GM23248 (cell line): ENCODE data around the gene ALX3. TPM values are rescaled to one million over a fixed set of nuclear protein-coding genes. Genes with fewer than 3 reads are reported as not detected.

ENCODE experiments used
- DNase-seq: peaks from one replicate; pipeline ENCODE4 v3.0.0-alpha.2; 2015
- H2AFZ ChIP-seq: fragments of 200-600 bp; sonication (generic); 2 replicates; pipeline ENCODE4 v1.6.1; 2016; ENCODE audit warnings: antibody characterized with exemption
- H3F3A ChIP-seq: fragments of 200-600 bp; sonication (generic); 2 replicates; pipeline ENCODE4 v1.6.1; 2016; ENCODE audit warnings: mild to moderate bottlenecking, antibody characterized with exemption, mixed run types; ENCODE audit not compliant: insufficient read depth
- H3K27ac ChIP-seq: fragments of 200-600 bp; sonication (generic); 2 replicates; pipeline ENCODE4 v1.5.1; 2016; ENCODE audit warnings: mild to moderate bottlenecking
- H3K27me3 ChIP-seq: fragments of 200-600 bp; sonication (generic); replicated peaks from 2 replicates; pipeline ENCODE4 v1.6.1; 2016; ENCODE audit warnings: mild to moderate bottlenecking; ENCODE audit not compliant: insufficient read depth
- H3K36me3 ChIP-seq: fragments of 200-600 bp; sonication (generic); 2 replicates; pipeline ENCODE4 v1.6.1; 2016; ENCODE audit warnings: low read depth, mild to moderate bottlenecking
- H3K4me1 ChIP-seq: fragments of 200-600 bp; sonication (generic); 2 replicates; pipeline ENCODE4 v1.6.1; 2016; ENCODE audit warnings: mild to moderate bottlenecking; ENCODE audit not compliant: insufficient read depth
- H3K4me2 ChIP-seq: fragments of 200-600 bp; sonication (generic); one replicate; pipeline ENCODE4 v1.6.1; 2016; ENCODE audit warnings: mild to moderate bottlenecking; ENCODE audit not compliant: unreplicated experiment
- H3K4me3 ChIP-seq: fragments of 200-600 bp; sonication (generic); 2 replicates; pipeline ENCODE4 v1.5.1; 2016; ENCODE audit warnings: mild to moderate bottlenecking
- H3K79me2 ChIP-seq: fragments of 200-600 bp; sonication (generic); 2 replicates; pipeline ENCODE4 v1.6.1; 2016; ENCODE audit warnings: mild to moderate bottlenecking; ENCODE audit not compliant: insufficient read depth
- H3K9ac ChIP-seq: fragments of 200-600 bp; sonication (generic); 2 replicates; pipeline ENCODE4 v1.6.1; 2016; ENCODE audit warnings: mild to moderate bottlenecking
- H3K9me2 ChIP-seq: fragments of 200-600 bp; sonication (generic); 2 replicates; pipeline ENCODE4 v1.6.1; 2016; ENCODE audit warnings: mixed run types, mild to moderate bottlenecking, moderate library complexity; ENCODE audit not compliant: insufficient read depth
- H3K9me3 ChIP-seq: fragments of 200-600 bp; sonication (generic); one replicate; pipeline ENCODE4 v1.6.1; 2017; ENCODE audit warnings: low read depth
- H4K20me1 ChIP-seq: fragments of 200-600 bp; sonication (generic); 2 replicates; pipeline ENCODE4 v1.6.0; 2016; ENCODE audit not compliant: insufficient read depth
- EZH2 ChIP-seq: fragments of 200-600 bp; sonication (generic); IDR thresholded peaks from 2 replicates; pipeline ENCODE4 v1.6.1; 2018; ENCODE audit warnings: antibody characterized with exemption, mild to moderate bottlenecking; ENCODE audit not compliant: insufficient read depth, poor library complexity, severe bottlenecking
- EZH2phosphoT487 ChIP-seq: fragments of 200-600 bp; sonication (generic); IDR thresholded peaks from 2 replicates; pipeline ENCODE4 v1.6.1; 2018; ENCODE audit warnings: antibody characterized with exemption, moderate library complexity, mild to moderate bottlenecking, low read depth; ENCODE audit not compliant: insufficient read depth
- WGBS, 2 experiments: methylation state at CpG; one replicate each; pipeline ENCODE4 v1.1.6; 2015 to 2017; ENCODE audit warnings: low lambda C conversion rate in 2 of 2, low coverage in 1 of 2; ENCODE audit errors: missing lambda C conversion rate in 2 of 2; 5-methylcytosine and 5-hydroxymethylcytosine counted together
- in situ Hi-C: fragments of 300-500 bp; cut with MboI; formaldehyde crosslinking; loops from 2 replicates; pipeline ENCODE4 v1.15.0; 2020
- polyA plus RNA-seq: library from polyadenylated mRNA; unstranded; fragments of >200 nt; fragmentation: Nextera tagmentation; extraction: Ambion mirVana; gene quantifications from 2 replicates; pipeline ENCODE4 v1.2.1, GENCODE V29; 2016
- total RNA-seq: library from RNA; depleted of rRNA; stranded (reverse); fragments of >200 nt; shearing (Covaris generic); gene quantifications from 2 replicates; pipeline ENCODE4 v1.2.3, GENCODE V29; 2014

The ALX3 gene
- total and polyA plus RNA-seq, 2 experiments from 2014 or later, result not detected

GRCh38 chr1:110114173-110114572 lies 43.7 kb upstream of the ALX3 start:
- no peaks in the 10 kb centered on the region for H3K36me3 ChIP-seq
- H3K27ac ChIP-seq, result no peak overlapping the region
- H3K4me3 ChIP-seq, result no peak overlapping the region
- no peak overlapping the region for H3K9ac ChIP-seq
- no peaks in the 10 kb centered on the region for H3K9me2 ChIP-seq
- no peak overlapping the region for H3K4me2 ChIP-seq
- H4K20me1 ChIP-seq, result no peaks in the 10 kb centered on the region
- in situ Hi-C loops, result no loop called here
- DNase-seq, result no peak
- H2AFZ ChIP-seq, result no peak overlapping the region
- WGBS, 2 experiments, result 73 to 82% methylated on average over 5 of the region's 5 CpGs
- TF ChIP-seq EZH2phosphoT487 (no peak), EZH2 (no peak)
- H3F3A ChIP-seq, result no peaks in the 10 kb centered on the region
- H3K79me2 ChIP-seq, result no peaks in the 10 kb centered on the region
- H3K9me3 ChIP-seq, result no peaks in the 10 kb centered on the region
- peaks cover 8% of the 10 kb centered on the region; the same call in 1 of the 2 replicates for H3K27me3 ChIP-seq
- H3K4me1 ChIP-seq, result no peaks in the 10 kb centered on the region

DNA sequence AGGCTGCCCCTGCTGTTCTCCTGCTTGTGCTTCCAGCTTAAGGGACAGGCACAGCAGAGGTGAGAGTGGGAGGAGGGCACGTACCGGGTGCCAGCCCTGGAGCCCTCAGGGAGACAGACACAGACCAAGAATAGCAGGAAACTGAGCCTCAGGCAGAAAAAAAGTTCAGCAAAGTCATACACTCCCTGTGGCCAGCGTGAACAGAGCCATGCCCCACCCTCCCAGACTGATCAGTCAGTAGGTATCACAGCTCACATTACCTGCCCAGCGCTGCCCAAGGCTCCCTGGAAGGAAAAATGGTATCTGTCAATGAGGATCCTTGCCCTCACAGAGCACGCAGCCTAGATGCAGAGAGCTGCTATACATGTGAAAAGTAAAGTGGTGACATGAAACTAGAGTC lies 43.1 kb upstream of the ALX3 start:
- Histone ChIP-seq H2AFZ (no peak overlapping the region), H3K79me2 (no peaks in the 10 kb centered on the region), H3K4me2 (no peak overlapping the region), H3K27ac (no peak overlapping the region), H3K4me1 (no peaks in the 10 kb centered on the region), H4K20me1 (no peaks in the 10 kb centered on the region), H3K9me3 (no peaks in the 10 kb centered on the region), H3K36me3 (no peaks in the 10 kb centered on the region), H3K27me3 (peaks cover 8% of the 10 kb centered on the region; the same call in 1 of the 2 replicates), H3K9ac (no peak overlapping the region), H3K9me2 (no peaks in the 10 kb centered on the region), H3F3A (no peaks in the 10 kb centered on the region), H3K4me3 (no peak overlapping the region)
- no peak for DNase-seq
- TF ChIP-seq EZH2 (no peak), EZH2phosphoT487 (no peak)
- WGBS, 2 experiments, result 74 to 75% methylated on average over 5 of the region's 5 CpGs
- in situ Hi-C loops, result no loop called here

- H2AFZ ChIP-seq, result no peak overlapping the region
- H3K4me2 ChIP-seq, result no peak overlapping the region
- H3F3A ChIP-seq, result no peaks in the 10 kb centered on the region
- H3K27ac ChIP-seq, result no peak overlapping the region
- no peaks in the 10 kb centered on the region for H3K4me1 ChIP-seq
- TF ChIP-seq EZH2phosphoT487 (no peak), EZH2 (no peak)
- H3K4me3 ChIP-seq, result no peak overlapping the region
- in situ Hi-C loops, result no loop called here
- no peaks in the 10 kb centered on the region for H3K9me2 ChIP-seq
- no peaks in the 10 kb centered on the region for H3K36me3 ChIP-seq
- peaks cover 8% of the 10 kb centered on the region; the same call in 1 of the 2 replicates for H3K27me3 ChIP-seq
- no peaks in the 10 kb centered on the region for H3K79me2 ChIP-seq
- H3K9me3 ChIP-seq, result no peaks in the 10 kb centered on the region
- DNase-seq, result no peak
- H4K20me1 ChIP-seq, result no peaks in the 10 kb centered on the region
- 82 to 86% methylated on average over 9 of the region's 9 CpGs for WGBS, 2 experiments
- no peak overlapping the region for H3K9ac ChIP-seq
These were observed 42.2 kb upstream of the ALX3 start for GRCh38 chr1:110112656-110113055.

DNA sequence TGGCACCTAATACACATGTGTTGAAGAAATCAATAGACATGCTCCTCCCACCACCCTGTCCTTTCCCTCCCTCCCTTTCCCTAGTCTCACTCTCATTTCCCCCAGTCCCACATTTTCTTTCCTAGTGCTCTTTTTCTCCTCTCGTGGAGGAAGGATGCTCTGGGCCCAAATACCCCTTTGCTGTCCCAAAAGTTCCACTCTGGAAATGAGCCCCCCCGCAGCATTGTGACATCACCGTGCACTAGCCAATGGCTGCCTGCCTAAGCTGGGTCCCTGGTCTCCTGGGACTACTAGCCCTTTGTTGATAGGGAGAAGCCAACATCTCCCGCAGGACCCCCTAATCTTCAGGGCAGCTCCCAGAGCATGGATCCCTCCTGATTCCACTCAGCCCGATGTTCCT lies 41.7 kb upstream of the ALX3 start, which contains the start of gene UBL4B:
UBL4B (plus strand) TSS at position 301 of the 400 bp plus-strand sequence; CDS start at position 393, 92 bp downstream.
- DNase-seq, result no peak
- TF ChIP-seq EZH2 (no peak), EZH2phosphoT487 (no peak)
- Histone ChIP-seq H3F3A (no peaks in the 10 kb centered on the region), H3K36me3 (no peaks in the 10 kb centered on the region), H3K27me3 (peaks cover 8% of the 10 kb centered on the region; the same call in 1 of the 2 replicates), H3K27ac (no peak within 1 kb of the TSS), H3K79me2 (no peaks in the 10 kb centered on the region), H3K9me2 (no peaks in the 10 kb centered on the region), H4K20me1 (no peaks in the 10 kb centered on the region), H3K9ac (no peak within 1 kb of the TSS), H3K4me3 (no peak within 1 kb of the TSS), H3K4me2 (no peak within 1 kb of the TSS), H3K9me3 (no peaks in the 10 kb centered on the region), H3K4me1 (no peaks in the 10 kb centered on the region), H2AFZ (no peak within 1 kb of the TSS)
- WGBS, 2 experiments, result 92 to 93% methylated on average over 5 of the region's 5 CpGs
- in situ Hi-C loops, result no loop called here

- H3K9me2 ChIP-seq, result no peaks in the 10 kb centered on the region
- H3K9ac ChIP-seq, result no peak overlapping the region
- 84% methylated on average over 4 of the region's 4 CpGs for WGBS, 2 experiments
- H3K27ac ChIP-seq, result no peak overlapping the region
- no peak overlapping the region for H3K4me3 ChIP-seq
- no peaks in the 10 kb centered on the region for H4K20me1 ChIP-seq
- in situ Hi-C loops, result no loop called here
- peaks cover 8% of the 10 kb centered on the region; the same call in 1 of the 2 replicates for H3K27me3 ChIP-seq
- H2AFZ ChIP-seq, result no peak overlapping the region
- no peak overlapping the region for H3K4me2 ChIP-seq
- no peaks in the 10 kb centered on the region for H3K36me3 ChIP-seq
- no peaks in the 10 kb centered on the region for H3F3A ChIP-seq
- no peaks in the 10 kb centered on the region for H3K79me2 ChIP-seq
- DNase-seq, result no peak
- no peaks in the 10 kb centered on the region for H3K4me1 ChIP-seq
- no peaks in the 10 kb centered on the region for H3K9me3 ChIP-seq
- TF ChIP-seq EZH2 (no peak), EZH2phosphoT487 (no peak)
These were observed 40.6 kb upstream of the ALX3 start for GRCh38 chr1:110111081-110111480.
